Pancreas (tissue), 10 donors: Measurements from ENCODE around the gene CSRNP2. TPM values are rescaled to one million over a fixed set of nuclear protein-coding genes. Genes with fewer than 3 reads are reported as not detected.

Source experiments
- ATAC-seq, 4 donors: fragments of 200-7000 bp; cut with Tn5 transposase; one replicate each; pipeline versions ENCODE4 v1.8.0 to v1.9.1; 2020; ENCODE audit warnings: mild to moderate bottlenecking in 4 of 4, moderate library complexity in 4 of 4
- DNase-seq, 6 donors: peaks; one replicate each; pipeline ENCODE4 v3.0.0-alpha.2; 2020
- FAIRE-seq: peaks from 2 replicates; lab custom pipeline; 2012; peaks lifted over from hg19 to GRCh38; lab: Jason Lieb, UNC
- H3K27ac ChIP-seq, 4 donors: fragments of 200-600 bp; sonication (generic); 1 replicate in 3 of 4; 2 replicates in 1 of 4; pipeline versions ENCODE4 v1.5.0 to v1.8.0; 2020
- H3K27me3 ChIP-seq, 4 donors: fragments of 200-600 bp; one replicate each; pipeline ENCODE4 v1.8.0; 2021
- H3K36me3 ChIP-seq, 3 donors: fragments of 200-600 bp; sonication (generic) in 1 of 3; one replicate each; pipeline versions ENCODE4 v1.5.0 to v1.8.0; 2020 to 2021
- H3K4me1 ChIP-seq, 3 donors: fragments of 200-600 bp; one replicate each; pipeline ENCODE4 v1.8.0; 2021
- H3K4me3 ChIP-seq, 4 donors: fragments of 200-600 bp; sonication (generic) in 2 of 4; one replicate each; pipeline versions ENCODE4 v1.5.0 to v1.8.0; 2020 to 2021
- H3K9me3 ChIP-seq, 4 donors: fragments of 200-600 bp; one replicate each; pipeline ENCODE4 v1.8.0; 2021
- CTCF ChIP-seq, 4 donors: fragments of 200-600 bp; sonication (generic) in 3 of 4; IDR thresholded peaks; one replicate each; pipeline versions ENCODE4 v1.5.0 to v1.8.0; 2021; ENCODE audit warnings: antibody characterized with exemption in 4 of 4
- WGBS, 2 donors: extraction: QIAGEN DNeasy Blood & Tissue Kit; methylation state at CpG; one replicate each; pipeline ENCODE4 v1.1.7; 2013; 5-methylcytosine and 5-hydroxymethylcytosine counted together
- intact Hi-C, 3 donors: fragments of 100-400 bp; cut with DNase I; formaldehyde crosslinking; loops; one replicate each; pipeline versions ENCODE4 v1.11.1 to v1.14.2; 2022
- polyA plus RNA-seq, 2 donors: library from polyadenylated mRNA; stranded (reverse); fragments of 200-250 nt; gene quantifications; one replicate each; pipeline ENCODE4 v1.2.3, GENCODE V29; 2013
- total RNA-seq, 6 donors: library from RNA; stranded (reverse); fragmentation: NEBNext Ultra II Directional in 4 of 6; extraction: Animal tissue kit (Norgen Biotek cat#: 25700) in 4 of 6; gene quantifications; one replicate each; pipeline versions ENCODE4 v1.2.1 to v1.2.4, GENCODE V29; 2021 to 2023
- donor health status: healthy with polysubstance abuse.
- donor health status: DM: no; HTN: no; CAD: no; lungs with moderate emphysema.
- donor health status: DM: no; HTN: no; CAD: no.
- donor health status: control.
- donor health status: control.
- donor health status: Bipolar disorder and iron deficiency.
- donor health status: DM: yes; HTN: yes; CAD: no.
- donor health status: DM: no; HTN: no; CAD: no.
- donor health status: DM: no; HTN: no; CAD: no.
- donor health status: DM: yes; HTN: yes; CAD: no.

The CSRNP2 gene
- total and polyA plus RNA-seq, 8 donors: 8.2 to 15.1 (median 10.3) TPM

DNA sequence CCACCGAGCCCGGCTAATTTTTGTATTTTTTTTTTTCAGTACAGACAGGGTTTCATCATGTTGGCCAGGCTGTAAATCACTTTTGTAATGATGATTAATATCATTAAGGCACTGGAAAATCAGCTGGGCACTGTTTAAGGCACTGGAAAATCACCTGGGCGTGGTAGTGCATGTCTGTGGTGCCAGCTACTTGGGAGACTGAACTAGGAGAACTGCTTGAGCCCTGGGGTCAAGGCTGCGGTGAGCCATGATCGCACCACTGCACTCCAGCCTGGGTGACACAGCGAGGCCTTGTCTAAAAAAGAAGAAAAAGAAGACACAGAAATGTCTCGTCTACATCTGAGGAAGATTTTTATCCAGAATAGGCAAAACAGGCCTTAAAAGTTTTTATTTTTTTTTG is 70.0 kb downstream of the CSRNP2 start:
- no peak for TF ChIP-seq CTCF (IDR thresholded peaks at IDR 0.05)
- ATAC-seq (no peak), DNase-seq (no peak), FAIRE-seq (no peak)
- Histone ChIP-seq H3K27ac (no peak overlapping the region), H3K9me3 (no peaks in the 10 kb centered on the region), H3K27me3 (no peaks in the 10 kb centered on the region), H3K36me3 (peaks cover 0 to under 1% (median 0%) of the 10 kb centered on the region in 3 donors), H3K4me3 (no peak overlapping the region), H3K4me1 (peaks cover 2 to 12% (median 9%) of the 10 kb centered on the region in 3 donors)
- intact Hi-C loops: no loop called here
- 92 to 93% methylated on average over 7 of the region's 7 CpGs for WGBS, 2 donors

GRCh38 chr12:51012570-51013236 is 70.7 kb downstream of the CSRNP2 start:
- TF ChIP-seq CTCF (IDR thresholded peaks at IDR 0.05): no peak
- DNase-seq: no peak
- H3K4me3 ChIP-seq: no peak overlapping the region
- no peak for FAIRE-seq
- peak in 2 of 4 donors; percentile 29 to 36 for ATAC-seq
- 59 to 67% methylated on average over 5 of the region's 5 CpGs for WGBS, 2 donors
- intact Hi-C loops: no loop called here
- H3K9me3 ChIP-seq: no peaks in the 10 kb centered on the region
- H3K36me3 ChIP-seq: peaks cover 0 to 3% (median 0%) of the 10 kb centered on the region in 3 donors
- peaks cover 2 to 12% (median 9%) of the 10 kb centered on the region in 3 donors for H3K4me1 ChIP-seq
- no peak overlapping the region for H3K27ac ChIP-seq
- no peaks in the 10 kb centered on the region for H3K27me3 ChIP-seq

DNA sequence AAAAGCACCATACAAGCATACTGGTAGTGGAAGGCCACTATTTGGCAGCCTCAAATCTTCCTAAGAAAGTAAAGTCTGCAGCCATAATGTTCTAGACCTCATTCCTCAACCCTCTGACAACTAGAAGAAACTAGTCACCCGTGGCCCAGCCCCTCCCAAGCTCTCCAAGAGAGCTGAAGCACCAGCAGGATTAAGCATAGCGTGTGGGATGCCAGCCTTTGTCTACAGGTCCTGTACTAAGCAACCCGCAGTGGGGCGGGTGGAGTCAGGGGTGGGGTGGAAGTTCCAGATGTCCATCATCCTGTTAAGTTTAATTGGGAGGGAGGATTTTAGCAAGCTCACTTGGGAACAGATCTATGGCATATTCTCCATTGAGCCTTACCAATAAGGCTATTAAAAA is 71.4 kb downstream of the CSRNP2 start:
- ATAC-seq: peak in 1 of 4 donors; percentile 15
- no peak for DNase-seq
- FAIRE-seq: no peak
- intact Hi-C loops: no loop called here
- no peak overlapping the region for H3K4me3 ChIP-seq
- H3K27ac ChIP-seq: no peak overlapping the region
- H3K9me3 ChIP-seq: no peaks in the 10 kb centered on the region
- no peaks in the 10 kb centered on the region for H3K27me3 ChIP-seq
- peaks cover 0 to 3% (median 0%) of the 10 kb centered on the region in 3 donors for H3K36me3 ChIP-seq
- TF ChIP-seq CTCF (IDR thresholded peaks at IDR 0.05): no peak
- WGBS, 2 donors: 76 to 83% methylated on average over 4 of the region's 4 CpGs
- peaks cover 2 to 6% (median 4%) of the 10 kb centered on the region in 3 donors for H3K4me1 ChIP-seq

Other genes with a start within 250 kb of the CSRNP2 start
- under 1 TPM in 1 of 6 donors, not detected in 5; 0.12 TPM for gene TMPRSS12, start 240.7 kb downstream of the CSRNP2 start, total RNA-seq
- gene TMPRSS12, start 240.7 kb downstream of the CSRNP2 start, polyA plus RNA-seq: not detected
- not detected for gene HIGD1C, start 131.1 kb downstream of the CSRNP2 start, total RNA-seq
- not detected for gene HIGD1C, start 131.1 kb downstream of the CSRNP2 start, polyA plus RNA-seq
- 10 to 100 TPM; 24.3 to 52.9 (median 38.8) TPM for gene SLC11A2, start 57.2 kb downstream of the CSRNP2 start, total RNA-seq
- 10 to 100 TPM; 19.1 to 26.6 TPM for gene SLC11A2, start 57.2 kb downstream of the CSRNP2 start, polyA plus RNA-seq
- 10 to 100 TPM; 34.3 to 59.1 (median 49.8) TPM for gene LETMD1, start 35.3 kb downstream of the CSRNP2 start, total RNA-seq
- gene LETMD1, start 35.3 kb downstream of the CSRNP2 start, polyA plus RNA-seq: 10 to 100 TPM; 45.2 to 59.5 TPM
- gene TFCP2, start 89.5 kb upstream of the CSRNP2 start, total RNA-seq: 10 to 100 TPM in 2 of 6 donors, 1 to 10 TPM in 4; 7.2 to 15.3 (median 9.1) TPM
- gene TFCP2, start 89.5 kb upstream of the CSRNP2 start, polyA plus RNA-seq: 1 to 10 TPM; 6.7 to 9.7 TPM
- gene POU6F1, start 134.5 kb upstream of the CSRNP2 start, total RNA-seq: 1 to 10 TPM; 4.8 to 7.6 (median 6.3) TPM
- 10 to 100 TPM; 11.1 to 12.9 TPM for gene POU6F1, start 134.5 kb upstream of the CSRNP2 start, polyA plus RNA-seq
- 100 to 1,000 TPM in 1 of 6 donors, 10 to 100 TPM in 5; 43.1 to 104 (median 62.7) TPM for gene DAZAP2, start 155.2 kb upstream of the CSRNP2 start, total RNA-seq
- gene DAZAP2, start 155.2 kb upstream of the CSRNP2 start, polyA plus RNA-seq: 100 to 1,000 TPM in 1 of 2 donors, 10 to 100 TPM in 1; 55.7 to 123 TPM
- 1 to 10 TPM; 3.4 to 9.7 (median 7.2) TPM for gene SMAGP, start 186.8 kb upstream of the CSRNP2 start, total RNA-seq
- gene SMAGP, start 186.8 kb upstream of the CSRNP2 start, polyA plus RNA-seq: 1 to 10 TPM; 4.9 to 6.4 TPM
- gene BIN2, start 240.6 kb upstream of the CSRNP2 start, total RNA-seq: 1 to 10 TPM in 3 of 6 donors, under 1 TPM in 3; 0.56 to 6.0 (median 1.2) TPM
- 1 to 10 TPM in 1 of 2 donors, under 1 TPM in 1; 0.75 to 1.1 TPM for gene BIN2, start 240.6 kb upstream of the CSRNP2 start, polyA plus RNA-seq